Neutrophil (primary cell): ENCODE data around the gene ZNF618.

ENCODE experiments used
- H3K27ac ChIP-seq: fragments of 200-600 bp; sonication (generic); 2 replicates; pipeline ENCODE4 v1.5.1; 2016; ENCODE audit warnings: mild to moderate bottlenecking, moderate library complexity
- H3K27me3 ChIP-seq: fragments of 200-600 bp; sonication (generic); 2 replicates; pipeline ENCODE4 v1.6.0; 2016; ENCODE audit warnings: mild to moderate bottlenecking
- H3K36me3 ChIP-seq: fragments of 200-600 bp; sonication (generic); 2 replicates; pipeline ENCODE4 v1.5.1; 2017
- H3K4me1 ChIP-seq, 2 experiments: fragments of 200-600 bp in 1 of 2; sonication (generic) in 1 of 2; 1 replicate in 1 of 2; 2 replicates in 1 of 2; pipeline versions ENCODE4 v1.5.1 to v1.6.1; 2013 to 2016; ENCODE audit warnings: low read depth in 1 of 2, low read length in 1 of 2, mild to moderate bottlenecking in 1 of 2, moderate library complexity in 1 of 2; ENCODE audit not compliant: control insufficient read depth in 1 of 2, insufficient read depth in 1 of 2
- H3K4me3 ChIP-seq, 2 experiments: fragments of 200-600 bp in 1 of 2; sonication (generic) in 1 of 2; 1 replicate in 1 of 2; 2 replicates in 1 of 2; pipeline ENCODE4 v1.5.1; 2013 to 2016; ENCODE audit warnings: low read depth in 1 of 2, low read length in 1 of 2, mild to moderate bottlenecking in 1 of 2, moderate library complexity in 1 of 2
- H3K9me3 ChIP-seq: fragments of 200-600 bp; sonication (generic); 2 replicates; pipeline ENCODE4 v1.5.1; 2016
- CTCF ChIP-seq: fragments of 200-600 bp; sonication (generic); IDR thresholded peaks from 2 replicates; pipeline ENCODE4 v1.5.1; 2016; ENCODE audit warnings: antibody characterized with exemption

ZNF618 gene

GRCh38 chr9:114084282-114085073, 208.4 kb downstream of the ZNF618 start:
- no peak overlapping the region for H3K27ac ChIP-seq
- H3K9me3 ChIP-seq: no peaks in the 10 kb centered on the region
- H3K36me3 ChIP-seq: no peaks in the 10 kb centered on the region
- H3K4me3 ChIP-seq: no peak overlapping the region
- TF ChIP-seq CTCF: no peak
- H3K27me3 ChIP-seq: no peaks in the 10 kb centered on the region
- H3K4me1 ChIP-seq: no peaks in the 10 kb centered on the region

GRCh38 chr9:114085387-114085789, 209.3 kb downstream of the ZNF618 start:
- no peaks in the 10 kb centered on the region for H3K36me3 ChIP-seq
- H3K9me3 ChIP-seq: no peaks in the 10 kb centered on the region
- no peak overlapping the region for H3K4me3 ChIP-seq
- no peaks in the 10 kb centered on the region for H3K27me3 ChIP-seq
- no peak for TF ChIP-seq CTCF
- H3K4me1 ChIP-seq: no peaks in the 10 kb centered on the region
- no peak overlapping the region for H3K27ac ChIP-seq

- no peaks in the 10 kb centered on the region for H3K4me1 ChIP-seq
- no peak overlapping the region for H3K4me3 ChIP-seq
- no peak overlapping the region for H3K27ac ChIP-seq
- H3K36me3 ChIP-seq: no peaks in the 10 kb centered on the region
- H3K9me3 ChIP-seq: no peaks in the 10 kb centered on the region
- H3K27me3 ChIP-seq: no peaks in the 10 kb centered on the region
- no peak for TF ChIP-seq CTCF
Measured at GRCh38 chr9:114086009-114086408, 209.9 kb downstream of the ZNF618 start.

- Histone ChIP-seq H3K9me3 (no peaks in the 10 kb centered on the region), H3K36me3 (no peaks in the 10 kb centered on the region), H3K4me3 (no peak overlapping the region), H3K27ac (no peak overlapping the region), H3K4me1 (no peaks in the 10 kb centered on the region), H3K27me3 (no peaks in the 10 kb centered on the region)
- no peak for TF ChIP-seq CTCF
Measured at GRCh38 chr9:114086607-114087006, 210.5 kb downstream of the ZNF618 start.

GRCh38 chr9:114087721-114088120, 211.6 kb downstream of the ZNF618 start:
- no peak overlapping the region for H3K4me3 ChIP-seq
- no peaks in the 10 kb centered on the region for H3K9me3 ChIP-seq
- H3K27ac ChIP-seq: no peak overlapping the region
- no peaks in the 10 kb centered on the region for H3K36me3 ChIP-seq
- no peak for TF ChIP-seq CTCF
- H3K4me1 ChIP-seq: no peaks in the 10 kb centered on the region
- no peaks in the 10 kb centered on the region for H3K27me3 ChIP-seq
